HG03342 (cell line): ENCODE measurements around the gene GIPC1.

ENCODE experiments used
- ATAC-seq: cut with Tn5 transposase; IDR thresholded peaks from one replicate; pipeline ENCODE4 v1.9.1; 2021; ENCODE audit warnings: mild to moderate bottlenecking, moderate library complexity; ENCODE audit not compliant: unreplicated experiment

Gene GIPC1

GRCh38 chr19:14495672-14496028 lies 277 bp downstream of the GIPC1 start:
- no peak for ATAC-seq

DNA sequence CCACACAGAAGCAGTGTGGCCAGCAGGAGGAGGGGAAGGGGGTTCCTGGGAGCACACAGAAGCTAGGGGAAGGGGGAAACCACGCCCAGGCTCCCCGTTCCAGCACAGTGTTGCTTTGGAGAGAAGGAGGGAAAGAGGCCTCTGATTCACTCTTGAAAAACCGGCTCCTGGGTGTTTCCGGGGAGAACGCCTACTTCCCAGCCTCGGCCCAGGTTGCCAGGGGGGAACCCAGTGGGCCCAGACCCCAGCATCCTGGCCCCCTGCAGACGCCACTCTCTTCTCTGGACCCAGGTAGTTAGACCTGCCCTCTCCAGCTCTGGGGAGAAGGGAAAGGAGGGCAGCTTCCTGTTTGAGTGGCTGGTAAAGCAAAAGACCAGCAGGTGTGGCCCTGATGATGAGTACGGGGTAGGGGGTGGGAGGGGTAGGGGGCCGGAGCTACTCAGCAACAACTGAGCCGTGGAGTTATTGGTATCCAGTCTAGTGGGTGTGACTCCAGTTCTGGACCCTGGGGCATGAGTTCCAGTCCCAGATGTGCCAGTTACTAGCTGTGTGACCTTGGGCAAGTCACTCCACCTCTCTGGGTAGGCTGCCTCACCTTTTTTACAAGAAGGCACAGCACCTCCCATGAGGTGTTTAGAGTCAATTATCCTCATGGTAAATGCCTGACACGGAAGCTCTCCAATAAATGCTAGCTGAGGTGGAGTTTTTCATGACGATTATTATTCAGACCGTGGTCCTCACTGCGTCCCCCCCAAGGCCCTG lies 836 bp downstream of the GIPC1 start:
- ATAC-seq = no peak

- no peak for ATAC-seq
Measured at GRCh38 chr19:14494411-14494810, 1.5 kb downstream of the GIPC1 start.

GRCh38 chr19:14492756-14493337 lies 3.1 kb downstream of the GIPC1 start:
- ATAC-seq = no peak

DNA sequence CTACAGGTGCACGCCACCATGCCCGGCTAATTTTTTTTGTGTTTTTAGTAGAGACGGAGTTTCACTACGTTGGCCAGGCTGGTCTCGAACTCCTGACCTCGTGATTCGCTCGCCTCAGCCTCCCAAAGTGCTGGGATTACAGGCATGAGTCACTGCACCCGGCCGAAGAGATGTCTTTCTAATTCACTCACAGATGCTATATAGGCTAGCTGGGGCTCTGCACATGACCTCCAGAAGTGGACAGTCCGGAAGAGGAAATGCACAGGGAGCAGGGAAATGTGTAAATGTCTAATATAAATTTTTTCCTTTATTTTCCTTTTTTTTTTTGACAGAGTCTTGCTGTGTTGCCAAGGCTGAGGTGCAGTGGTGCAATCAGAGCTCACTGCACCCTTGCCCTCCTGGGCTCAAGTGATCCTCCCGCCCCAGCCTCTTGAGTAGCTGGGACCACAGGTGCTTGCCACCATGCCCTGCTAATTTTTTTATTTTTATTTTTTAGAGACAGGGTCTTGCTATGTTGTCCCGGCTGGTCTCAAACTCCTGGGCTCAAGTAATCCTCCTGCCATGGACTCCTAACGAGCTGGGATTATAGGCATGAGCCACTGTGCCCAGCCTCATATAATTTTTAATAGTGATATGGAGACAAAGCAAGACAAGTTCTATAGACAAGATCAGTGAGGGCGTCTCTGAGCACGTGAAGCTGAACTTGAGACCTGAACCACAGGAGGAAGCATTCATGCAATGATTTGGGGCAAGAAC lies 8.4 kb downstream of the GIPC1 start:
- ATAC-seq = no peak

DNA sequence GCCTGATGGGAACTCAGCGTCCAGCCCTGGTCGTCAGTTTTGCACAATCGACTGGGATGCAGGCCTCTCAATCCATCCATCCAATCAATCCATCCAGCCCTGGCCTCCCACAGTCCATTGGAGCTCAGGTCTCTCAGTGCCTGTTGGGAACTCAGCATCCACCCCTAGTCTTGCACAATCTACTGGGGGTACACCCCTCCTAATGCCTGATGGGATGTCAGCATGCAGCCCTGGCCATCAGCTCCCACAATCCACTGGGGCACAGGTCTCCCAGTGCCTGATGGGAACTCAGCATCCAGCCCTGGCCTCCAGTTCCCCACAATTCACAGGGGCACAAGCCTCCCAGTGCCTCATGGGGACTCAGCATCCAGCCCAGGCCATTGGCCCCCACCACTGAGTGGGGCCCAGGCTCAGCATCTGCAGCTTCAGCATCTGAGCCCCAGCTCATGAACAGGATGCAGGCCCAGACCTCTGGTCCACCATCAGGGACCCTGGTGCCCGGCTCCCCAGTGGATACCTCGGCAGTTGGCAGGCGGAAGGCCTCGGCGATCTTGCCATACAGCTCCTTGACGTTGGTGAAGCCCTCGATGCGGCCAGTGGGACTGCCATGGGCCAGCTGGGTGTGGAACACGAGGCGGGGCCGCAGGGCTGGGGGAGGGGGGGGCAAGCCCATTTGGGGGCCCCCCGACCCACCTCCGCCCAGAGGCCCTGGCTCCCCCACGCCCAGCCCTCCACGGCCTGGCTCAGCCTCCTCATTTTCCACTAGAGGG lies 13.6 kb downstream of the GIPC1 start:
- ATAC-seq = no peak

- no peak for ATAC-seq
Measured at GRCh38 chr19:14480700-14481079, 15.2 kb downstream of the GIPC1 start.

DNA sequence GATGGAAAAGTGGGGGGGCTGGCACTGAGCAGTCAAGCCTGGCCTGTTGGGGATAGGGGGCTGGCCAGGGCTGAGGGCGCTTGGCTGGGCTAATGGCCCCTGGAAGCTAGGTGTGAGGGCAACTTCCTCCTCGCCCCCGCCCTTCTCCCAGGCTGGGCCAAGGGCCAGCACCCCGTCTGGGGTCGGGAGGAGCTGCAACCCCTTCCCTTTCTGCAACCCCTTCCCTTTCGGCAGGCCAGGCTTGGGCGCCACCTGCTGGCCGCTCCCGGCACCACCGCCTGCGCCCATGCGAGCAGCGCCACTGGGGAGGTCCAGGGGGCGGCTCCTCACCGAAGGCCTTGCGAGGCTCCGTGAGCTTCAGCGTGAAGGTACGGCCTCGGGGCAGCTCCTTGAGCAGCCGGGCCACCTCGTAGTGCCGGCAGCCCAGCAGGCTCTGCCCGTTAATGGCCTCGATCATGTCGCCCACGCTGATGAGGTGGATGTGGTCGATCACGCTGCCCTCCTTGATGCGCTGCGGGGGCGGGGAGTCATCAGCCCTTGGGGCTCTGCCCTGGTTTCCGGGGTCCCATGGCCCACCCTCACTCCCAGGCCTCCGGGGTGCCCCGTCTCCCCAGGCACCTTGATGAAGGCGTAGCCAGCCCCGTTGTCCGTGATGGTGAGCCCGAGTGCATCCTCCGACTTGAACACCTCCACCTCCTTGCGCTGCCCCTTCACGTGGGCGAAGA lies 15.8 kb downstream of the GIPC1 start:
- ATAC-seq = no peak

GRCh38 chr19:14479309-14479974 lies 16.5 kb downstream of the GIPC1 start:
- no peak for ATAC-seq

DNA sequence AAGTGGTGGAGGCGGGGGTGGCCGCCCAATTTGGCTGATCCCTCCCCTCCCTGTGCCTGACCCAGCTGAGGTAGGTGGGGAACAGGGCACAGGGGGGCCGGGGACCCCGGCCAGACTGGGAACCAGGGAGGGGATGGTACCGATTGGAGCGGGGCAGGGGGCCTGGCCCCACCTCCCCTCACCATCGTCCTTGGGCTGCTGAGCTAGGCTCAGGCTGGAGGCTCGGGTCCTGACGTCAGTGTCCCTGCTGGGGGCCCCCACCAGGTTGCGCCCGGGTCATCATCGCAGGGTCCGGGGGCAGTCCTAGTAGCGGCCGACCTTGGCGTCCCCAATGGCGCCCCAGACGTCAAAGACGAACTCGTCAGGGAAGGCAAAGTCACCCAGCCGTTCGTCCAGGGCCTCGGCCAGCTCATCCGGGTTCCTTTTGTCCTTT lies 17.8 kb downstream of the GIPC1 start:
- no peak for ATAC-seq

- no peak for ATAC-seq
Measured at GRCh38 chr19:14477418-14478112, 18.4 kb downstream of the GIPC1 start.

DNA sequence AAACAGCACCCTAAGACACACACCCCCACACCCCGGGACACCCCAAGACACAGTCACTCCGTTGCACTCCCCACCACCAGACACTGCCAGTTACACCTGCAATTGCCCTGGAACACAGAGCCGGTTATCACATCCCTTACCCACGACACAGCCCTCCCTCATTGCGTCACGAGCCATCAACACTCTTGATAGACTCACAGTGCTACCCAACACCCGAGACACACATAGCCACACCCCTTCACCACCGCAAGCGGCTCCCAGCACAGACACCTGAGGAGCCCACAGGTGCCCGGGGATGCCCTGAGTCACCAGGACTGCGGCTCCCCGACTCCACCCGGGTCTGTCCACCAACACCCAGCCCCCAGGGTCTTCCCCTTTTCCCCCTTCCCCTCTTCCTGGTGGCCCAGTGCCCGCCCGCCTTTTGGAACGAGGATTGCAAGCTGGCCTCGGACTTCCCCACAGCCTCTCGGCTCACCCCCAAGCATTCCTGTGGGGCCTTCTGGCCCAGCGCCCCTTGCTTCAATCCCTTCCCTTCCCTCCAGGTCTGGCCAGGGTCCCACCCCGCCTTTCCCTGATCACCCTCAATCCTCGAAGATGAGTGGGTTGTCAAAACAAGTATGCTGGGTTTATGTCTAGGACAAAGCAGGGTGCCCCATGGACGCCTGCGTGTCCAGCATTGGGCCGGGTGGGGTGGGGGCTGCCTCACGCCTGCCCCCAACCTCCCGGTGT lies 19.1 kb downstream of the GIPC1 start:
- no peak for ATAC-seq

GRCh38 chr19:14476327-14476672 lies 19.6 kb downstream of the GIPC1 start:
- no peak for ATAC-seq

DNA sequence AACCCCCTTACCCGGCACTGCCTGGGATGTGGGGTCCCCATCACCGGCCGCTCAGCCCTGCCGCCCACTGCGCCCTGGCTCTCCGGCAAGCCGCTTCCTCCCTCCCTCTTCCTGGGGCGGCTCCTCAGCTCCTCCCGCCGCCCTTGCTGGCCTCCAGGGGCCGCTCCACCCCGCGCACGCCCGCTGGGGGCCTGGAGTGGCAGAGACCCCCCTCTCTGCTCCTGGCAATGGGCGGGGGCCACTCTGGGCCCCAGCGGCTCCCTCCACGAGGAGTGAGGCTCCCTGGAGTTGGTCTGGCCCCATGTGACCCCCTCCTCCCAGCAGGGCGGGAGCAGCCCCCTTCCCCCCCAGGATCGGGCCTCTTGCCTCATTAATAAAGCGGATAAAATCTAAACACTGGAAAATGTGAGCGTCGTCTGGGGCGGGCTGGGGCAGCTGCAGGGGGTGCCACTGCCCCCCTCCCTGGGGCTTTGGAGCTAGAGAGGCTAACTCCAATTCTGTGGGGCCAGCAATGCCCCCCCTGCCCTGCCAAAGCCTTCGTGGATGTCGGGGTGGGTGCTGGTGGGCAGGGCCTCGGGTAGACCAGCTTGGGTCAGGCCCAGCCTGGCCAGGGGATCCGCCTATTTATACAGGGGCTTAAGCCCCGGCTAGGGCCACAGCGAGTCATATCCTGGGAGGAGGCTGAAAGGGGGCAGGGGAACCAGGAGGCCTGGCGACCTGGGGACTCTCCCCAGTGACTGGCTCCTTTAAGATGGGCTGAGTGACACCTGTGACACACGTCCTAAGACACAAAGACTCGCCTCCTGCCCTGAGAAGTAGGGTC lies 20.5 kb downstream of the GIPC1 start, which contains the start of gene PTGER1:
Gene PTGER1, minus strand, starts transcription at position 104 of the 823 bp plus-strand sequence. CDS start 1,034 bp downstream, outside the sequence.
- no peak for ATAC-seq

- ATAC-seq = no peak
Measured at GRCh38 chr19:14474827-14475226, 21.1 kb downstream of the GIPC1 start.

GRCh38 chr19:14473978-14474578 lies 21.8 kb downstream of the GIPC1 start:
- no peak for ATAC-seq
